Measurements from ENCODE around the gene TEX51. TPM values are rescaled to one million over a fixed set of nuclear protein-coding genes. Genes with fewer than 3 reads are reported as not detected.

TEX51 gene
- total RNA-seq, 1 donor from 2014 or later = not detected

GRCh38 chr2:126915903-126916302 is 17.2 kb downstream of the TEX51 start:
- DNase-seq = no peak

- DNase-seq = no peak
Measured at GRCh38 chr2:126916744-126917143, 18.1 kb downstream of the TEX51 start.

- no peak for DNase-seq
Measured at GRCh38 chr2:126921066-126921465, 22.4 kb downstream of the TEX51 start.

DNA sequence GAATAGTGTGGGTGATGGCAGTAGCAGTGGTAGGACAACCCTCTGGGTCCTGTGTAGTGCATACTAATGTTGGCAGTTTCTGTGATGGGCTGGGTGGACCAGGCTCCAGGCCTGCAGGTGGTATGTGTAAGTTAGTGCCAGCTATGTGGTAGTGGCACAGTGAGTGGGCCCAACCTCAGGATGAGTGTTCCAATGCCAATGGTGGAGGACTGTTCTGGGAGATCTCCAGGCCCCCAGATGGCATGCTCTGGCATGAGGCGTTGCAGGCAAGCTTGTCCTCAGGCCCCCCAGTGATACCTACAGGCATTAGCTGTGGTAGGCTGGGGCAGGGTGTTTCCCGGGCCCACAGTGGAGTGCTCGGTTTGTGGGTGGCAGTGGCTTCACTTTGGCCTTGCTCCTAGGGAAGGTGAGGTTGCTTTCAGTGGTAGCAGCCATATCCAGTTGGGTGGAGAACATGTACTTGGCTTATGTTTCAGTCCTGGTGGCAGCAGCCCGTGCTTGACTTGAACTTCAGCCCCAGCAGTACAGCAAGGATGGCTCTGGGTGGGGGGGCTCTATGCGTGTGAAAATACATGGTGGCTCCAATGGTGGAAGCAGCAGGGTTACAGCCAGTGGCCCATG is 32.4 kb downstream of the TEX51 start:
- DNase-seq = no peak

GRCh38 chr2:126932529-126932928 is 33.8 kb downstream of the TEX51 start:
- no peak for DNase-seq

DNA sequence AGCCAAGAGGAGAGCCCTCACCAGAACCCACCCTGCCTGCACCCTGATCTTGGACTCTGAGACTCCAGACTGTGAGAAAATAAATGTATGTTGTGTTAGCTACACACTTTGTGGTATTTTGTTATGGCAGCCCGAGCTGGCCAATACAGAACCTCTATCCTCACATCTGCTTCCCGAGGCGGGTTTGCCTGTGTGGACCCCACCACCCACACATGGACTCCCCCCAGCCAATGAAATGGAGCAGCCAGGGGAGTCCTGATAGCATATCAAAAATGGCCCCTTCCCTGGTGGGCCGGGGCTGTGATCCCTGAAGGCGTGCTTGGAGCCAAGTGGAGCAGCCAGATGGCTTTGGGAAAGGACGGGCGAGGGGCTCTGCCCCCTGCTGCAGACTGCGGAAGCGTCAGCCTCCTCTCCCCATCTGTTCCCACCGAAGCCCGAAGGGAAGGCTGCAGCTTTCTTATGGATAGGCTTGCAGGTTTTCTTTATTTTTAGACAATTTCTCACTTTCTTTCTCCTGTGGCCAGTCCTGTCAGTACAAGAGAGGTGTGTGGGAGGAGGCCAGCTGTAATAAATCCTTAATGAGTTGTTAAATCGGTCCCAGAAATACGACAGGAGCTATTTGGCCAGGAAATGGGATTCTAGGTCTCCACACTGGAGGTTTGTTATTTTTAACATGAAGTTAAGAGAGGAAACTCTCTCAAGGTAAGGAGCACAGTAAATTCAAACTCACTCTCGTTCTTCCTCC is 34.4 kb downstream of the TEX51 start:
- no peak for DNase-seq

DNA sequence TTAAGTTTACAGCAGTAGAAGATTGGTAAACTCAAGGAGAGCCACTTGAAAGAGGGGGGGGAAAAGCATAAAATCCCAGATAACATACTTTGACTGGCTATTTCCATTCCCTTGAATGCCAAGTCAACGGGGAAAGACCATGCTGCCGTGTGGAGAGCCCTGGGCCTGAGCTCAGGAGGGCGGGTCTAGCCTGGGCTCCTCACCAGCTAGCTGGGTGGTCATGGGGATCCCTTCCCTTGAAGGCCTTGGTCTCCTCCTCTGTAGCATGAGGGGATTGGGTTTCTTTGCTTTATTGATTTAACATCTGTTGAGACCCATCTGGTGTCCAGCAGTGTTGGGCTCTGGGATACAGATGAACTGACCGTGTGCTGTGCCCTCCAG is 35.0 kb downstream of the TEX51 start:
- DNase-seq = no peak

DNA sequence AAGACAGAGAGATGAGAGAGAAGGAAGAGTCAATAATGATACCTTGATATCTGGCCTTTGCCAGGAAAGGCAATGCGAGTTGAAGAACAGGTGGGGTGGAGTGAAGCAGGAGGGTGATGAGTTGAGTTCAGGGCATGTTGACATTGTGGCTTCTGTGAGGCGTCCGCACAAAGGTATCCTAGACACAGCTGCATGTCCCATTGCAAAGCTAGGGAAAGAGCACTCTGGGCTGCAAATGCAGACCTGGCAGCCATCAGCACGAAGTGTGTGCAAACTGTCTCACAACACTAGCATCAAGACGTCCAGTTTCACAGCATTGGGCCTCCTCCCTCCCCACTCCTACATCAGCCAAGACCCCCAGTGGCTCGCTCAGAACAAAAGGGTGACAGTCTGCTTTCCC is 36.1 kb downstream of the TEX51 start:
- no peak for DNase-seq

- no peak for DNase-seq
Measured at GRCh38 chr2:126935774-126936173, 37.1 kb downstream of the TEX51 start.

DNA sequence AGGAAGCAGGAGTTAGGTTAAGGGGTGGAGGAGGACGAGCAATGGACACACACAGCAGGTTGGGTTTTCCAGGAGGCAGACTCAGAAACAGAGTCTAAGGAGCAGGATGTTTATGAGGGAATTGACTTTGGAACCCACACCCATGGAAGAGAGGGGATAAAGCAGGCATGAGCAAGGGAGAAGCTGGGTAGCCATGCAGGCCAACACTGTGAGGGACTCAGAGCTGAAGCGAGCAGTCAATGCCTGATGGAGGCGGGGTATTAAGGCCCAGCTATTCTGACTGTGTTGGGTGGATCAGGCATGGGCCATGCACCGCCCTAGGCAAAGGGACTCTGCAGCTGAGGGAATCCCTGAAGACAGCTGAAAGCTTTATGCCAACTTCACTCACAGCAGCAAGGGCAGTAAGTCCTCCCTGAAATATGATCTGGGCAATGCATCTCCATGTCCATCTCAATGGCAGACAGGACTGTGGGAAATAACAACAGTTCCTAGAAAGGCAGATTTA is 37.6 kb downstream of the TEX51 start:
- no peak for DNase-seq

DNA sequence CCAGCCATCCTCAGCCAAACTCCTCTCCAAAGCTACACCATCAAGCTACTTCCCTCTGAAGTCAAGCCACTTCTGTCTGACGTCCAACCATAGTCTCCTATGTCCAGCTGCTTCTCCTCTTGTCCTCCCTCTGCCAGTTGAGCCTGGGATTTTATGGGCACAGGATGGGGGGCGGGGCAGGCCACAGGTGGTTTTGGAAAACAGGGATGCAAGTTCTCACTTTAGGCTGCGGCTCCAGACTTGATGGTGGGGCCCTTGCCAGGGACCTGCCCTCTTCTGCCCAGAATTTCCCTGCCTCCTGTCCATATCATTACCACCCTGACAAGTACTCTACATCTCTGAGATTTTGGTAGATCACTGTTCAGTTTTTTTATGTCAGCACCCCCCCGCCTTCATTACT is 41.6 kb downstream of the TEX51 start:
- no peak for DNase-seq

DNA sequence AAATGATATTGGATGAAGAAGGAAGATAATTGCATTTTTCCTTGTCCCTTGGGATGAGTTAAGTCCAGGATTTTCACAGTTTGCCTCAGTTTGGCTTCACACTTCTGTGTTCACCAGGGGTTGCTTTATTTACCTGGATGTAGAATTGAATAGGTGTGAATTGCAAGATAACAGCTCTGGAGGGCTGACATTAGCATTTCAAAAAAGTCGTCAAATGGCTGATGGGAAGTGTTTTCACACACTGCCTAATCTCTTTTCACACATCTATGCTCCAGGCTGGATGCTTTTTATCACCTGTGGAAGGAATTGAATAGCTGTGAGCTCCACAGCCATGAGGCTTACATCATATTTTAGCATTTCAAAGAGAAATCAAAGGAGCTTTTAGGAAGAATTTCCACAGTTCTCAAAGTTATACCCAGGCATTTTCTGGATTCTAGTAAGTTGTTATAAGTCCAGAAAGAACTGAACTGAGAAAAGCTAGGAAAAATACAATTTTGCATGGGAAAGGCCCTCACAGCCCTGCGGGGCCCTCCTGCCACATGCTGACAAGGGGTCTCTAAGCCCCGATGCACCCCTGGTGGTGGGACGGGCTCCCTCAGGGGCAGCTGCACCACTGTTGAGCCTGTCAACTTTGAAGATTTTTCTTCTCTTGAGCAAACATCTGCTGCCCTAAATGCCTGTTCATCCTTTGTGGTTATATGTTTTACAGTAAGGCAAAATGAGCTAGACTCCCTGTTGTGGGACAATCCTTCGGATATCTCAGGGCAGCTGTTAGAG is 43.9 kb downstream of the TEX51 start:
- DNase-seq = no peak

GRCh38 chr2:126943612-126944348 is 45.1 kb downstream of the TEX51 start:
- no peak for DNase-seq

- no peak for DNase-seq
Measured at GRCh38 chr2:126945118-126945517, 46.4 kb downstream of the TEX51 start.

DNA sequence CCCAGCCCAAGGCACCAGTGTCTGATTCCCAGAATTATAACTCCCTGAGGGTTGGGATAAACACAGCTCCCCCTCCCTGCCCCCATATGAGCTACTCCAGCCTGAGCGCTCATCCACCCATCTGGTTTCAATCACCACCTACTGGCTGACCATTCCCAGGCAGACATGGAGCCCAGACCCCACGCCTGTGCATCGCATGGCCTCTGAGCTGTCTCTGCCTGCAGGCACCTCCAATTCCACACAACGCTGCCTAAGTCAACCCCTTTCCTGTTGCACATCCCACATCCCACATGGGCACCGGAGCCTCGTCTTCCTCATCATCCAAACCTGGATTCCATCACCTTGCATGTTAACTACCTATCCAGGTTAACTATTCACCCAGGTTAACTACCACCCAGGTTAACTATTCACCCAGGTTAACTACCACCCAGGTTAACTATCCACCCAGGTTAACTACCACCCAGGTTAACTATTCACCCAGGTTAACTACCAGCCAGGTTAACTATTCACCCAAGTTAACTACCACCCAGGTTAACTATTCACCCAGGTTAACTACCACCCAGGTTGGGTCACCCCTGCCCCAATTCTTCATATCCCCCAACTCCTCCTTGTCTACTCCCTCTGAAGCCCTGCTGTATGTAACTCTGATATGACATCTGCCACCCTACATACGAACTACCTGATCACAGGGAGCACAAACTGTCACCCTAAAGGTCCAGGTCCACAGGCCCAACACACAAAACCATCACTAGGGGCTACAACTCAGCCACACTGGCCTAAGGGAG is 47.8 kb downstream of the TEX51 start:
- no peak for DNase-seq

GRCh38 chr2:126947103-126947429 is 48.4 kb downstream of the TEX51 start:
- no peak for DNase-seq

GRCh38 chr2:126949775-126950174 is 51.1 kb downstream of the TEX51 start:
- no peak for DNase-seq

GRCh38 chr2:126950504-126950903 is 51.8 kb downstream of the TEX51 start:
- DNase-seq = no peak
